SKM-1 (cell line): ENCODE results near the gene DNTT.
"Not testable (repeated sequence)": the region's sequence is repeated elsewhere in the genome, so short reads cannot be mapped to it uniquely, and the experiment has no call there.

Source experiments
- DNase-seq: peaks from one replicate; lab custom pipeline; 2025; ENCODE audit not compliant: unreplicated experiment; lab: John Stamatoyannopoulos, UW

DNTT gene

DNA sequence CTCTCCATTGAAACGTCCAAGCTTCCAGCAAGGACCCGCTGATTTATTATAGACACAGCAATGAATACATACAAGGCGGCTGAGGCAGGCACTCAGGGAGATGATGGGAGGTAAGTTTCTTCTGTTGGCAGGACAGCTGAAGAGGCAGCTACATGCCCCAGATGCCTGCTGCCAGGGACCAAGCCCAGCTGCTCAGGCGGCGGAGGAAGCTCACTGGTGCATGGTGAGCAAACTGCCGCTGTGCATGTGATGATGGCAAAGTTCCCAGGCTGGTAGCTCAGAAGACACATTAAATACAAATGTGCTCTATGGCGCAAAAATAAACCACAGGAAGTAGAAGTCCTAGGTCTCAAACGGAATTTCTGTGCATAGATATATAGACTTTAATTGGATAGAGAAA lies 2.3 kb downstream of the DNTT start:
- no peak for DNase-seq

DNA sequence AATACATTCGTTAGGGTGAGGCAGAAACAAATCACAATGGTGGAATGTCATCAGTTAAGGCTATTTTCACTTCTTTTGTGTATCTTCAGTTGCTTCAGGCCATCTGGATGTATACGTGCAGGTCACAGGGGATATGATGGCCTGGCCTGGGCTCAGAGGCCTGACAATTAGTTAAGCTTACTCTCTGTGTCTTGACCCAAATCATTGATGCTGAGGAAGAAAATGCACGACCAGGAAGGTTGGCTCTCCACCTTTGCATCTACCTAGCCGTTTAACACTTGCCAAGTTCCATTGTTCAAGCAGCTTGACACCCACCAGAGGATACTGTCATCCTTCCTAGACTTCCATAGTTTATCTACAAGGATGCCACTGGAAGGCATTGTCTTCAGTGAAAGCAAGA lies 4.6 kb downstream of the DNTT start:
- not testable (repeated sequence) for DNase-seq

DNA sequence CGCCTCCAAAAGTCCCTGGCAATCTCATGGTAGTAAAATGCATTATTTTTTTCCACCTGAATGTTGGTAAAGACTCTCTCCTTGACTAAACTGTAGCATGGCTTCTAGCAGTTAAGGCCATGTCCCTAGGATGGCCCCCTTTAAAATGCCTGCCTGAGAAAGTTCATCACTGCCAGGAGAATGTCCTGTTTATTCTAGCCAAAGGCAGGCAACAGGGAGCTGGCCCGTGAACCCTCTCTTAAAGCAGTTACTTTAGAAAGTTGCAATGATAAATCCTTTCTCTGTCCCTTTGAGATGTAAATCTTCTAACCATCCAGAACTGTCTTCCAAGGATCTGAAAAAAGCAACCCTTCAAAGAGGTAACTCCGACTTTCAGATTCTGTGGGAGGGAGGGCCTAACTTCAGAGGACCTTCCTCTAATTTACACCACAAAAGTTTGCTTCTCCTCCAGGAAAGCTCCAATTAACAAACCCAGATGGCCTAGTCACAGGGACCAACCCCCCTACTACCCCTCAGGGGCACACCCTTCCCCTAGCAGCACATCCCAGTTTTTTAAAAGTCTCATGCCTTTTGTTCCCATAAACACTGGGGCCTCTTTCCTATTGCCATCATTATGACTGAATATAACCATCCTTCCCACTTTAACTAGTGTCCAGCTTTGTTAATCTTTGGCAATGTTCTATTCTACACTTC lies 5.5 kb downstream of the DNTT start:
- no peak for DNase-seq

DNA sequence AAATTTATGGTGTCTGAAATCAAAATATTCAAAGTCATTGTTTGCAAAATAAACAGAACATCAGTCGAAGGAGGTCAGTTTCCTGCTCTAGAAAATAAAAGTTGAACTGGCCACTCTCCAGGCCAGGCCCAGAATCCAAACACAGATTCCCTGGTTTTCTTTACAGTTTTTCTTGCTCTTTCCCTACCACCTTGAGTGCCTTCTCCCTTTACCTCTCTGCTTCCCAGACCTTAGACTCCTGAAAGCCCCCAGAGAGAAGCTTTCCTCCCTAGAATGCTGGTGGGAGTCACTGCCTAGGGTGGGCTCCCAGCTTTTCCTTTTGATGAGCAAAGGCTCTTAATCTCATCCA lies 6.1 kb downstream of the DNTT start:
- no peak for DNase-seq

DNA sequence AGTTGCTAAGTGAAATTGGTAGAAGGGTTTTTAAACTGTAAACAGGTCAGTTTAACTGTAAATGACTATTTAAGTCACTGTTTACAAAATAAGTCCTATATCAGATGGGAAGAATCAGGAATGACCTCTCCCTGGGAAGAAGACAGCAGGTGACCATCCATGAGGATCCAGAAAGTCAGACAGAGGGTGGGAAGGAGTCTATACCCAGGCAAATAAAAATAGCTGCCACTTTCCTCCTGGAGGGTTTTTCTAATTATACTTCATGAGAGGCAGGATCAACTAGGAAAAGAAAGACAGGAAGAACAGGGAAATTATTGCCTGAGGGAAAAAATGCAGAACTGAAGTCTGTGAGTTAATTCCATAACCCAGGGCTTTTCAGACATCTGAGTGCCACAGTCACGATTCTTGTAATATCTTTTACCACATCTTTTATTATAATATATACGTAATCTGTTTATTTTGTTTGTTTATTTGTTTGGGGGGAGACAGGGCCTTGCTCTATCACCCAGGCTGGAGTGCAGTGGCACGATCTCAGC lies 7.0 kb downstream of the DNTT start:
- DNase-seq: no peak

DNA sequence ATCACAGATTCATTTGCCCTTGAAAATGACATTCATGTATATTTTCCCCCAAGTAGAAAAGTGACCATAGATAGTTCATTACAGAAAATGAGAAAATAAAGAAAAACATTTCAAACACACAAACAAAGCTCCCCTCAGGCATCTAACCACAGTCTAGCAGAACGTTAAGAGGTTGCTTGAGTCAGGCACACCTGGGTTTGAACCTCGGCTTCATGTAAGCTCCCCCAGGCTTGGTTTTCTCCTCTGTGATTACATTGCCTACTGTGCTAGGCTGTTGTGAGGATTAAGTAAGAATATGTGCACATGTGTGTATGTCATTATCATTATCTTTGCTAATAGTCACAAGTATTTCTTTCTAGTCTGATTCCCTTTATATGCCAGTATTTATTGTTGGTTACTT lies 9.1 kb downstream of the DNTT start:
- DNase-seq: no peak

DNA sequence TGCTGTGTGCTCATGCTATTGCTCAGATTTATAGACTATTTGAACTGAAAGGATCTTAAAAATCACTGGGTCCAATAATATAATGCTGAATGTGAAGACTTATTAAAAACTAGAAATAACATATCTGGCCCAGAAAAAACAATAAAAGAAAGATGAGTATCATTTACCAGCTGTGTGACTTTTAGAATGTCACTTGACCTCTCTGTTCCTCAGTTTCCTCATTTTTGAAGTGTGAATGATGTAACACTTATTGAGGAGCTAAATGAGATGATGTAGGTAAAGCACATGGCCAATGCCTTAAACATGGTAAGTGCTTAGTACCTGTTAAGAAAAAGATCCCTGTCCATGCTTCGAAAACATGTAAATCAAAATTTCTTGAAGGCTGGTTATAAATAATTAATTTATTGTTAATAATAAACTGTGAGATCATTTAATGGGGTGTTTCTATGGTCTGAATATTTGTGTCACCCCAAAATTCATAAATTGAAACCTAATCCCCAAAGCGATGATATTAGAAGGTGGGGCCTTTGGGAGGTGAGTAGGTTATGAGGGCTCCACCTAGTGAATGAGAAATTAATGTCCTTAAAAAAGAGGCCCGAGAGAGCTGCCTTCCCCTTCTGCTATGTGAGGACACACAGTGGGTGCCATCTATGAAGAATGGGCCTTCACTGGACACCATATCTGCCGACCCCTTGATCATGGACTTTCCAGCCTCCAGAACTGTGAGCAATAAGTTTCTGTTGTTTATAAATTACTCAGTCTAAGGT lies 13.0 kb downstream of the DNTT start:
- DNase-seq: no peak

DNA sequence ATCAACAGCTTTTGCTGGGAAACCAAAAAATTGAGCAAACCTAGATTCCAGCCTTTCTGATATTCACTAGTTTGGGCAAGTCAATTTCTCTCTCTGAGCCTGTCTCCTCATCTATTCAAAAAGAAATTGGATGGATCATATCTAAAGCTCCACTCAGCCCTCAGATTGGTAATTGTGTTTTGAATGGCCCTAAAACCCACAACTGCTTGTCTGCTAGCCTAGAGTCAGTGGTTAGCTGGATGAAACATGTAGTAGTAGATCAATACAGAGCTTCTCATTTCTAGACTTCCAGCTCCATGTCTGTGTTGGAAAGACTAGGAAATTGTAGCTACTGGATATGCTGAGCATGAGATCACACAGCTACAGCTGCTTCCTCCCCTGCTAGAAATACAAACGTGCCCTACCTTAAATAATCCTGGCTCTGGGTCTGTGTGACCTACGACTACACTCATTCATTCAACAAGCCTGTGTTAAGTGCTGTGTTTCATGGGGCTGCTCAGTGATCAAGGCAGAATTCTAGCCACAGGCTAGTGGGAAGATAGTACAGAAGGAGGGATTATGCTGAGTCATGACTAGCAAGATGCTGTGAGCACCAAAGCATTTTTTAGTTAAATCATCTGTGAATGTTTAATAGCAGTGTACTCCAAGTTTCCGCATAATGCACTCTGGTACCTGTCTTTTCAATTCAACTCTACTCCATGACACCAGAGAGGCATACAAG lies 15.7 kb downstream of the DNTT start:
- no peak for DNase-seq

DNA sequence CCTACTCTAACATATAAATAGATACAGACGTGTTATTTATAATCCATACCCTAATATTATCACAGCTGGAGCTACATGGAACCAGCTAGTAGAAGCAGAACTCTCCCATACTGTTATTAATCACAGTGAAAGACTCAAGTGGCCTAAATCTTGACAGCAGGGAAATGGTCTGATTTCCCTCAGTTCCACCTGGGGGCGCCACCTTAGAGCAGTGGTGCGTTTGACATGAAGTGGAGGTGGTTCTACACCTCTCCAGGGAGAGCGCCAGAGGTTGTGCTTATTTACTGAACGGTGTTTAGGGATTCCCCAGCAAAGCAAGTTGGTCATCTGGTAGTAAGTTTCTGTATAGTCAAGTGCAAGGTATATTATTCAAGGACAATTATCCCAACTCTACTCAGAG lies 17.6 kb downstream of the DNTT start:
- DNase-seq: no peak

DNA sequence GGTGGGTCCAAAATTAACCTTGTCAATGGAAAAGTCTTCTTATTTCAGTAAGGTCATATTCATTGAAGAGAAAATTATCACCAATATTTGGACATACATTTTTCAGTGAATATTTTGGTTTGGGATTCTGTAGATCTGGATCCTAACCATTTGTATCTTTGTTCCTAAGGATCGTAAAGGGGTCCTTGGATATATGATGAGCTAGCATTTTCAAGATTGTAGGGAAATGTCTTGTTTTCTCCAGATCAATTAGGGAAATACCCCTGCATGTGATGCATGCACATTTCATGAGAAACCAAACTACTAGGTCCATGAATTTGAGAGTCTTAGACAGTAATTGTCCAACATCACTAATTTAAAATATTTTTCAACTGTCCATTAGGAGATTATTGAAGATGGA lies 18.0 kb downstream of the DNTT start:
- no peak for DNase-seq

DNA sequence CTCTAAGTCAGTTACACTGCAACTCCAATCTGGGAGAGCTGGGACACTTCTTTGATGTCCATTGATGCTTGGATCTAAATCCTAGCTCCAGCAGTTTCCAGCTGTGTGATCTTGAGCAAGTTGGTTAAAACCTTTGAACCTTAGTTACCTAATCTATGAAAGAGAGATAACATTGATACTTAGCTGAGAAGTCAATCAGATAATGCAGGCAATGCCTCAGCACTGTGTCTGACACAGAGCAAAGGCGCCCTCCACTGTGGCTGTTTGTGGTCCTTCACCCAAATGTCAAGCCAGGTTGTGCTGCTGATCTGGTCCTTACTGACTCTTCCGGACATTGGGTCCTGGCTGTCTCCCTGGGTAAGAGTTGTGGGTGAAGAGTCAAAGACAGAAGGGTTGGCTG lies 20.2 kb downstream of the DNTT start:
- DNase-seq: no peak

DNA sequence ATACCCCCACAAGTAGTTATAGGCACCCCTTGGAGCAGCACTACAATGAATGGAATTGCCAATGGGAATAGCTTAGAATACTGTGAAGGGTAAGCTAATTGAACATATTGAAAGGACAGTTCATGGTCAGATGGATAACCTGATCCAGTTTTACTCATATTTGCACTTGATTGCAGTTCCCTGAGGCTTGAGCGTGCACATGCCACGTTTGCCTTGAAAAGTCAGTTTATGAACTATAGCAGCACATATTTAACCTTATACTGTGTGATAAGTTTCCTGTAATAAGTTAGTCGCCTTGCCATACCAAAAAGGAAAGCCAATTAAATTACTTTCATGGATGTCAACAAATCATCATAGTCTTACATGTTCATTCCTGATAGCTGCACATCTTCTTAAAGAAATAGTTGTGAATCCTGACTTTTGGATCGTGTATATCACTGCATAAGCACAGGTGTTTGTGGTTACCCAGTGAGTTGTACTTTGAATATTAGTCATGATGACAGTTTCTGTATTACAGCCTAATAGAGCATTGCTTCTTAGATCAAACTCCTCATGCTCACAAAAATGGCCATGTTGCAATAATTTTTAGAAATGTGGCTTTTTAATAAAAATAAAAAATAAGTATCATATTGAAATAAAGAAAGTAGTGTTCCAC lies 21.6 kb downstream of the DNTT start:
- DNase-seq: no peak

DNA sequence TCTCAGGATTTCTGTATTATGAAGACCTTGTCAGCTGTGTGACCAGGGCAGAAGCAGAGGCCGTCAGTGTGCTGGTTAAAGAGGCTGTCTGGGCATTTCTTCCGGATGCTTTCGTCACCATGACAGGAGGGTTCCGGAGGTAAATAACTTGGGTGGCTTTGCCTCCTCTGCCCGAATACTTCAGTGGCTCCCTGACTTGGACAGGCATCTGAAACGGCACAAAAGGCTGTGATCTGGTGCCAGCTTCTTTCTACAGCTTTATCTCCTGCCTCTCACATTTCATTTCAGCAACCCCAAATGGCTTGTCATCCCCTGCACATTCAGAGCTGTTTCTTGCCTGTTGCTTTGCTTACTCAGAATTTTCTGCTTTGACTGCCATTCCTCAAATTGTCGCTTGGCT lies 23.2 kb downstream of the DNTT start:
- no peak for DNase-seq

DNA sequence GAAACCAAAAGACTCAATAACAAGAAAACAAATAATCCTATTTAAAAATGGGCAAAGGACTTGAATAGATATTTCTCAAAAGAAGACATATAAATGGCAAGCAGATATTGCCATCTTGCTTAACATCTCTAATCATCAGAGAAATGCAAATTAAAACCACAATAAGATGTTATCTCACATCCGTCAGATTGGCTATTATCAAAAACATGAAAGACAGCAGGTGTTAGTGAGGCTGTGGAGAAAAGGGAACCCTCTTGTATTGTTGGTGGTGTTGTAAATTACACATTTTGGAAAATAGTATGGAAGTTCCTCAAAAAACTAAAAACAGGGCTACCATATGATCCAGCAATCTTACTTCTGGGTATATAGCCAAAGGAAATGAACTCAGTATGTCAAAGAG lies 28.9 kb downstream of the DNTT start:
- no peak for DNase-seq

DNA sequence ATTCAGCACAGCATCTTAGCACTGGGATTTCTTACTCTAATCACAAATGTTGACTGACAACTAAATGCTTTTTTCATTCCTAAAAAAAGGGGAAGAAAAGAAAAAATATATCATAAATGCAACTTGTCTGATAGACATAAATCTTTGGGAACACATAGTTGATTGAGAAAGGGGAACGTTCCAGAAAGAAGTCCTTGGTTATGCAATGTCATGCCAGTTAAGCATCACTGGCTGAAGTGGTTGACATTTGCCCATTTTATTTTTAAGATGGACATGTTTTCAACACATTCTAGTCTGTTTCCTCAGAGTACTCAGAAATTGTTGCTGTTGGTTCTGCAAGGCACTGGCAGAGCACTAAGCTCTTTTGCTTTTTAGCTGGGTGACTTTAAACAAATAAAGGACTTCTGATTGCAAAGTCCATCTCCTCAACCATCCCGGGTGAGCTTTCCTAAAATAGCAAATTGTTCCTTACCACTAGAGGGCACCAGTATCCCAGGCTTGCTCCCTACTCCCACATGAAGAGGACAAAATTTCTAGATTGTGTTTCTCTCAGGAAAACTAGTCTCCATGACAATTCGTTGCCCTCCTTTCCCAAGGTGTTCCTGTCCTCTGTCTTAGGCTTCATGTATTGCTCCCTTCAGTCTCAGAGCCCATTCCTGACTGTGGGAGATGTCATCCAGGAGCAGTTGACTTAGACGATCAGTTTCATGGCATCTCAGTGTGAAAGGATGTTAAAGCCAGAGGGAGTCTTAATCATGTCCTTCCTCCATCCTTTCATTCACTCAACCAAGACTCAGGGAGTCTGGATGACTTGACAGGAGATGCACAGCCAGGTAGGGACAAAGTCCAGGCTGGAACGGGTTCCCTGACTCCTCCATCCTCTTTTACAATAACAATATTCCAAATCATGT lies 30.6 kb downstream of the DNTT start:
- DNase-seq: peak; percentile 13

DNA sequence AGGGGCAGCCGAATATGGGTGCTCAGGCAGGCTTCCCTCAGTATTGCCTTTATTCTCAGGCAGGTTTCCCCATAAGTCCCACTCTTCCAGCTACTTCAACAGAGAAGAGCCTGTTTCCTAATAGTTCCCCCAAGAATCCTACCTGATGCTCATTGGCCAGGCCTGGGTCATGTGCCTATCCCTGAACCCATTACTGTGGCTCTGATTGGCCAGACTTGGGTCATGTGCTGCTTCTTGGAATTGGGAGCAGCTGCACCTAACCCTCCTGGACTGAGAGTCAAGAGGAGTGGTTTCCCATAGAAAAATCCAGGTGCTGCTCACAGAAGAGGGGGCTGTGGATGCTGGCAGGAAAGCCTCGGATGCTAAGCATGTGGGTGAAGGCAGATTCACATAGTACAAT lies 32.9 kb downstream of the DNTT start:
- DNase-seq: no peak

DNA sequence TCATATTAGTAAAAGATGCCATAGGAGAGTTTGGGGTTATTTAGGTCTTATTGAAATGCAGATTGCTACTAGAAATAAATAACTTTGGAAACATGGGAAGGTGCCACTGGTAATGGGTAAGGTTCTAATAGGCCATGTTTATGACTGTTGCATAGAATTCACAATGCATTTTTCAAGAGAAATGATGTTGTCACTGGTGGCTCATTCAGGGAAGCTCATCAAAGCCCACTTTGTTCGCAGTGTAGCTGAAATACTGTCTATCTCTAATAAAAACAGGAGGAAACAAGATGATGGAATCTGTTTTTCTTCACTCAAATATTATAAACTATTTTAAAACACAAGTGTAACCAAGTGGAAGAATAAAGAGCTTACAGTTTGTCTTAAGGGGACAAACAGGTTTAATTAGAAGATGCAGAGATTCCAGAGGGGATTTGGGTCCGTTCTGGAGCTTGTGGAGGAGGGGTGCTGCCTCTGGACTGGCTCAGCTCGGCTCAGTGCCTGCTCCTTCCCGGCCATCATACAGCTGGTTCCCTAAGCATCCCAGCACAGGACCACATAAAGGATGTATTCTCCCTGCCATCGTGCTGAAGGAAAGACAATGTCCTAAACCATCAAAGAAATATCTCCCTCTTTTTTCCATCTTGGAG lies 34.2 kb downstream of the DNTT start:
- no peak for DNase-seq

DNA sequence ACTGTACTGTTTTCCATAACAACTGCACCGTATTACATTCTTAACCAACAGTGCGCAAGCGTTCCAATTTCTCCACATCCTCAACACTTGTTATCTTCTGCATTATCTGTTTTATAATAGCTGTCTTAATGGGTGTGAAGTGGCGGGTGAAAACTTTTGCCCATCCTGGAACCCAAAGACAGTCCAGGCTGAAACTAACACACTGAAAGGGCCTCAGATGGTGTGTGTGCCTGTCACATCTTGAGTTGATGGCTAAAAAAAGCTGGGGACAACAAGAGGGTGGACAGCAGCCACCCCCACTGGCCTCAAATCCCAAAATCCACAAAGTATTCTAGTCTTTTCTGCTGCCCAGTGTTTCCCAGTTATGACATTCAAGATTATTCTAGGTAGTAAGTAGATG lies 35.1 kb downstream of the DNTT start:
- no peak for DNase-seq

DNA sequence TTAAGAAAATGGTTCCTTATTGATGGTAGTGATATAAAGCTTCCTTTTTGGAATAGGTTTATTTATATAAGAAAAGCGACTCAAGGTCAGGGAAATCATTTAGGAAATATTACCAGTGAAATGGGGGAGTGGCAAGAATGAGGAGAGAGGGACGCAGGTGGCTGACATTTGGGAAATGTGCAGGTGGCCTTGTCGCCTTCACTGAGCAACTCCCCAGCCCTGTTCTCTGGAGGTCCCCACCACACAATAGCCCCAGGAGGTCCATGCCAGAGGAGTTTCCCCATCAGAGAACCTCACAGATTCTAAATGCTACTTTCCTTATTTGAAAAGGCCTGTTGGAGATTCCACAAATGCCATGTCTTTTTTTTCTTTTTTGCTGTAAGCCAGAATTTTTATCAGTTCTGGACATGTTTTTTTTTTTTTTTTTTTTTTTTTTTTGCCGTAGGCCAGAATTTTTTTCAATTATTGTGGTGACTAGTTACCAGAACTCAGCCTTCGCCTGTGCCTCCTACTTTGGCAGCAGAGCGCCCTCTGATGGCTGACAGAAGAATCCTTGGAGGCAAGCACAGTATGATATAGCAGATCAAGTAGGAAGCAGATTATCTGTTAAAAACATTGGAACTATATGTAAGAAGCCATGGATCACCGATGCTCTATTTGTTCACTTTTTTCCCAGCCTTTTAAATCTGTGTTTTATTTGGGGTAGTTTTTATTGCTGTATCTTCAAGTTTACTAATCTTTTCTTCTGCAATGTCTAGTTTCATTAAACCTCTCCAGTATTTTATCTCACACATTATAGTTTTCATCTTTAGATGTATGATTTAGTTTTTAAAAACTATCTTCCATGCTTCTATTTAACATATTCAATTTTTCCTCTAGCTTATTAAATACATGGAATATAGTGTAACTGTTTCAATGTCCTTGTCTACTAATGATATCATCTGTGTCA lies 36.0 kb downstream of the DNTT start:
- peak; percentile 62 for DNase-seq
